Measurements from ENCODE around the gene B4GALNT1.
"Not testable (repeated sequence)": the region's sequence is repeated elsewhere in the genome, so short reads cannot be mapped to it uniquely, and the experiment has no call there.

B4GALNT1 gene

DNA sequence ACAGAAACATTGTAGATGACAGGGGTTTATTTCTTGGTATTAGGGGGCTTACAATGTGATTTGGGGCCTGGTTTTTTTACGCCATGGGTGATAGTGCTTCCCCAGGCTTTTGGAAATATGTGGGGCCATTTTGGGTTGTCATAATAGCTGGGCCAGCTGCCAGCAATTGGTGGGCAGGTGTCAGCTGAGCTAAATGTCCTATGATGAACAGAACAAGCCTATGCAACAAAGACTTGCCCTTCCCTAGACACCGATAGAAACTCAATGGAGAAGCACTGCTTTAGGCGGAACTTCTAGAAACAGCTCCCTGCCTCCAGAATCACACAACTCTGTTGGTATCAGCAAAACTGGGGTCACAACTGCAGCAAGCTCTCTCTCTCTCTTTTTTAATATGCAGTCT lies 5.1 kb upstream of the B4GALNT1 start:
- no peak for DNase-seq (ENCODE audit: low read depth in 1 of 2, low spot score in 1 of 2)

- DNase-seq (ENCODE audit: low read depth in 1 of 2, low spot score in 1 of 2) = no peak
These were observed 4.4 kb upstream of the B4GALNT1 start for GRCh38 chr12:57637364-57637763.

DNA sequence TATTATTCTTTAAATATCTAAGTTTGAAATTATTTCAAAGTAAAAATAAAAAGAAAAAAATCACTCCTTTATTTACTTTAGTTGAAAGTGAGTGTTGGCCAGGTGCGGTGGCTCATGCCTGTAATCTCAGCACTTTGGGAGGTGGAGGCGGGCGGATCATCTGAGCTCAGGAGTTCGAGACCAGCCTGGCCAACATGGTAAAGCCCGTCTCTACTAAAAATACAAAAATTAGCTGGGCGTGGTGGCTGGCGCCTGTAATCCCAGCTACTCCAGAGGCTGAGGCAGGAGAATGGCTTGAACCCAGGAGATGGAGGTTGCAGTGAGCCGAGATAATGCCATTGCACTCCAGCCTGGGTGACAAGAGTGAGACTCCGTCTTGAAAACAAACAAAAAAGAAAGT lies 3.7 kb upstream of the B4GALNT1 start:
- not testable (repeated sequence) for DNase-seq (ENCODE audit: low read depth in 1 of 2, low spot score in 1 of 2)

- DNase-seq (ENCODE audit: low read depth in 1 of 2, low spot score in 1 of 2) = no peak
These were observed 686 bp downstream of the B4GALNT1 start for GRCh38 chr12:57632073-57632957.

- no peak for DNase-seq (ENCODE audit: low read depth in 1 of 2, low spot score in 1 of 2)
These were observed 1.4 kb downstream of the B4GALNT1 start for GRCh38 chr12:57631566-57632072.

DNA sequence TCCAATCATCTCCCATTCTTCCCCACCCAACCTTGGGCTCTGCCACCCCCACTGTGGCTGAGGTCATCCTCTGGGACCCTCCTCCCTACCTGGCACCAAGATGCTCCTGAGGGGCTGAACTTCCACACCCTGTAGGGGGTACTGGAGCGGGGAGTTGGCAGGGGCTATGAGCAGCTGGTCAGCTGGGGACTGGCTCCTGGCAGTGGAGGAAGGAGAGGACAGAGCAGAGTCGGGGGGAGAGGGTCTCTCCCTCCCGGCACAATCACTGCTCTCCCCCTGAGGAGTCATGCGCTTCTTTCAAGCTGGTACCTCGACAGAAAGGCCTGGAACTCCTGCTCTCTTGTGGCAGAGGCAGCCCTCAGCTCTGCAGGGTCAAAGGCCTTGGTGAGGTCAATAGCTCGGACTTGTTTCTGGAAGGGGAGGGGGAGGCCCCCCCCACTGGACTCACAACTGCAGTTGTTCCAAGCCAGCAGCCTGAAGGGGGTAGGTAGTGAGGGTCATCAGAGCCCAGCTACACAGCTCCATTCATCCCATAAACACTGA lies 2.0 kb downstream of the B4GALNT1 start:
- no peak for DNase-seq (ENCODE audit: low read depth in 1 of 2, low spot score in 1 of 2)

- DNase-seq (ENCODE audit: low read depth in 1 of 2, low spot score in 1 of 2) = no peak
These were observed 3.0 kb downstream of the B4GALNT1 start for GRCh38 chr12:57629897-57630471.

DNA sequence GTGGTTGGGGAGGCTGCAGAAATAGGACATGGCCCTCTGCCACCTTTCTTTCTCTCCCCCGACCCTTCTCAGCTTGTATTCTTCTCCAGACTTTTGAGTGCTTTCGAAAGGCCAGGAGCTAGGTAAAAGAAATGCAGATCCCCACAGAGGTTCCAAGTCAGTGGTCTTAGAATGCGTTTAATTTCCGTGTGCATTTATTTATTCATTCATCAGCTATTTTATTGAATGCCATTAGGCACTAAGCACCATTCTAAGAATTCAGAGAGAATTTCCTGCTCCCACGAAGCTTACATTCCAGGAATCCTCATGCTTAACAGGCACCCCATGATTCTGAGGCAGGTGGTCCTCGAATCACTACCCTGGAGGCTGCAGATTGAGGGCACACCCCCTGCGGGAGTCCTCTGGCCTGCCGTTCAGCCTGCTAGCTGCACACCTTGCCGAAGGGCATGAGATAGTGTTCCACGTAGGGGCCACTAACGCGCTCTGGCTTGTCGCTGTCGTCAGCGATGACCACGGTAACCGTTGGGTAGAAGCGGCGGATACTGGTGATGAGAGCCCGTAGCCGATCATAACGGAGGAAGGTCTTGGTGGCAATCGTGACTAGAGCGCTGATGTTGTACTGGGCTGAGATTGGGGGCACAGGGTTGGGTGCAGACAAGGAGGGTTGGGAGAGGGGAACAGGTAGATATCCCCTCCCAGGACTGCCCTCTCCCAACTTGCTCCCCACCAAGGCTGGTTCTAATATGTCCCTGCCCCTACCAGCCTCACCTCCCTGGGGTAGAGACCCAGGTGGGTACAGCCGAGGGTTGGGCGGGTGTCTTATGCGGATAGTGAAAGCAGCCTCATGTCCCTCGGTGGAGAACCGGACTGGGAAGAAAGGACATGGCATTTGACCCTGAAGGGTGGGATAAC lies 4.5 kb downstream of the B4GALNT1 start:
- DNase-seq (ENCODE audit: low read depth in 1 of 2, low spot score in 1 of 2) = no peak

- DNase-seq (ENCODE audit: low read depth in 1 of 2, low spot score in 1 of 2) = no peak
These were observed 5.3 kb downstream of the B4GALNT1 start for GRCh38 chr12:57627501-57628279.

DNA sequence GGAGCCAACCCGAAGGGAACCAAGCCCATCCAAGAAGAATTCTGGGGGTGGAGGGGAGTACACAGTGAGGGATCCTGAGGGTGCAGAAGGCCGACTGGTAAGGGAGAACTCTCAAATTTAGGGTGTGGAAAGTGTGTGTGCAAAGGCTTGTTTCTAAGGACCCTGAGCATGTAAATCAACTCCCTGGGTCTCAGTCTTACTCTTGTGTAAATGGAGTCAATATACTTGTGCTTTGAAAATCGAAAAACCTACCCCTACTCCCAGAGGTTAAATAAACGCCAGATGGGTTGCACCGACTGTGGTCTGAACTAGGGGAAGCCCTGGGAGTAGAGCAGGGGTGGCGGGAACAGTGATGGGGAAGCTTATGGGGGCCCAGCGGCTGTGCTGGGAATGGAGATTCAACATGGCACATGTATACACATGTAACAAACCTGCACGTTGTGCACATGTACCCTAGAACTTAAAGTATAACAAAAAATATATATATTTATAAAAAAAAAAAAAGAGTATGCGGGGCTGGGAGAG lies 6.0 kb downstream of the B4GALNT1 start:
- no peak for DNase-seq (ENCODE audit: low read depth in 1 of 2, low spot score in 1 of 2)

GRCh38 chr12:57626111-57626920 lies 6.7 kb downstream of the B4GALNT1 start:
- no peak for DNase-seq (ENCODE audit: low read depth in 1 of 2, low spot score in 1 of 2)

GRCh38 chr12:57625261-57626032 lies 7.6 kb downstream of the B4GALNT1 start:
- DNase-seq (ENCODE audit: low read depth in 1 of 2, low spot score in 1 of 2) = no peak

- no peak for DNase-seq (ENCODE audit: low read depth in 1 of 2, low spot score in 1 of 2)
These were observed 8.4 kb downstream of the B4GALNT1 start for GRCh38 chr12:57624441-57625220.

DNA sequence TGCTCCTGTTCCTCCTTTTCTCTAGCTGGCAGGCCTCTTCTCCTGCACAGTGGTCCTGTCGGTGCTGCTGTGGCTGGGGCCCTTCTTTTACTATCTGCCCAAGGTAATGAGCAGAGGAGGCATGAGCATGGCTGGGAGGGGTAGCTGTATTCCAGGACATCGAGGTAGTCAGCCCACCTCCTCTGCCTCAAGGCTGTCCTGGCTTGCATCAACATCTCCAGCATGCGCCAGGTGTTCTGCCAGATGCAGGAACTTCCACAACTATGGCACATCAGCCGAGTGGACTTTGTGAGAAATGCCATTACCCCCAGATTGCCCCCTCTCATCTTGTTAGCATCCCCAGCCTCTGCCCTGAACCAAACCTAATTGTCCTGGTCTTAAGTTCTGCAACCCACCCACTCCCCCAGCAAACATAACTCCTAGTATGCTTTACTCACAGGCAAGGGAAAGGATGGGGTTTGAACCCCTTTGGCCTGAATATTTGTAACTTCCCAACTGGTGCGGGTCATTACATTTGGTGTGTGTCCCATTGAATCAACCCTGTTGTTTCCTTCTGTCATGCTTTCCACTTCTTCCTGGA lies 9.1 kb downstream of the B4GALNT1 start:
- DNase-seq (ENCODE audit: low read depth in 1 of 2, low spot score in 1 of 2) = no peak

DNA sequence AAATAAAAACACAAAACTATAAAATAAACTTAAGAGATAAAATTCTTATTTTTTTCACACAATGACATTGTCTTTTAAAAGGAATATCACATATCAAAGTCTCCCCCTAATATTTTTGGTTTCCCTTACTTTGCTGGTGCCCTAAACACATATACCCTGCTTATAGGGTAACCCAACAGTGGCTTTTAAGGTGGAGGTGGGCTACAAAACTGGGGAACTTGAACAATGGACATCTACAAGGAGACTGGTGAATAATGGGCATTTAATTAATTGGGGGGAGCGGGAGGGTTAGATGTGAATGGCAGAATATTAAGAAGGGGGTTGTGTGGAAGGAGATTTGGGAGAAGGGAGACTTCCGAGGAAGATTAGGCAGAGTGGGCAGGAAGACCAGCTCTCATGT lies 9.6 kb downstream of the B4GALNT1 start:
- DNase-seq (ENCODE audit: low read depth in 1 of 2, low spot score in 1 of 2) = no peak

DNA sequence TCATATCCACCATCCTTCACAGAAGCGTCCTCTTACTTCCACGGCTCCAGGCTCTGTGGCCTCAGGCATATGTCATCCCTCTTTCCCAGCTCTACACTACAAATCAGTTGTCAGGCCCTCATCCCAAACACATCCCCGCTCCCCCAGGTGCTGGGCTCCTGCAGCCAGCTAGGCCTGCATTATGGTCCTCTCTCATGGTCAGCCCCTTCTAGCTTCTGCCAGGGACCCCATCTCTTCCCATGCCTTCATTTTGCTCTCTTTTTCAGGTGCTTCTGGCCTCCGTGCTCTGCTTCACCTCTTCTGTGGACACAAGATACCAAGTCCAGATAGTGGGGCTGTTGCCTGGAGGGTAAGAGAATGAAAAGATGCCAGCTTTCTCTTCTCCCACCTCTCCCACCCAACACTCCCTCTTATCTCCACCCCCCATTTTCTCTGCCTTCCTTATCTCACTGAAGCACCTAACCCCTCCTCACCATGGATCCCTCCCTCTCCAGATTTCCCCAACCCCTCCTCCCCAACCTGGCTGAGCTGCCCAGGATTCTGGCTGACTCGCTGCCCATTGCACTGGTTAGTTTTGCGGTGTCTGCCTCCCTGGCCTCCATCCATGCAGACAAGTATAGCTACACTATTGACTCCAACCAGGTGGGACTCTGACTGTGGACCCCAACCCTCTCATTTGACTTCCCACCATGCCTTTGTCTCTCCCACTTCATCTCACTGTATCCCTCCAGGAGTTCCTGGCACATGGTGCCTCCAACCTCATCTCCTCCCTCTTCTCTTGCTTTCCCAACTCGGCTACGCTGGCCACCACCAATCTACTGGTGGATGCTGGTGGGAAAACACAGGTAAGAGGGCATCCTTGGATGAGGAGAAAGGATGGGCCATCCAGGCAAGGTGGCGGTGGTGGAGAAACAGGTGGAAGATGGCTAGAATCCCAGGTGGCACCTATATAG lies 10.4 kb downstream of the B4GALNT1 start:
- DNase-seq (ENCODE audit: low read depth in 1 of 2, low spot score in 1 of 2) = no peak
